ENCODE data around the gene MGAT5.

MGAT5 gene

GRCh38 chr2:134429886-134430285, 176.0 kb downstream of the MGAT5 start:
- no peaks in the 10 kb centered on the region for H3K9me3 ChIP-seq (ENCODE audit: low read length)
- no peaks in the 10 kb centered on the region for H3K4me1 ChIP-seq (ENCODE audit: insufficient read depth, low read length, severe bottlenecking)
- no peaks in the 10 kb centered on the region for H3K27me3 ChIP-seq (ENCODE audit: insufficient read depth, low read length)
- no peak overlapping the region for H3K9ac ChIP-seq (ENCODE audit: low read length)
- no peaks in the 10 kb centered on the region for H3K9me2 ChIP-seq (ENCODE audit: low read depth, low read length)
- no peak overlapping the region for H3K4me2 ChIP-seq (ENCODE audit: low read length)
- H2AFZ ChIP-seq (ENCODE audit: low read length): no peak overlapping the region
- H3K79me2 ChIP-seq (ENCODE audit: insufficient read depth, low read length): no peaks in the 10 kb centered on the region
- H4K20me1 ChIP-seq (ENCODE audit: insufficient read depth, low read length): no peaks in the 10 kb centered on the region; the same call in 1 of the 2 replicates
- H3K27ac ChIP-seq (ENCODE audit: low read depth, low read length, poor library complexity, severe bottlenecking): no peak overlapping the region
- no peaks in the 10 kb centered on the region for H3F3A ChIP-seq (ENCODE audit: insufficient read depth, low read length)
- no peak overlapping the region for H3K4me3 ChIP-seq (ENCODE audit: low read depth, low read length, poor library complexity, severe bottlenecking)
- TF ChIP-seq, protein P1, sequence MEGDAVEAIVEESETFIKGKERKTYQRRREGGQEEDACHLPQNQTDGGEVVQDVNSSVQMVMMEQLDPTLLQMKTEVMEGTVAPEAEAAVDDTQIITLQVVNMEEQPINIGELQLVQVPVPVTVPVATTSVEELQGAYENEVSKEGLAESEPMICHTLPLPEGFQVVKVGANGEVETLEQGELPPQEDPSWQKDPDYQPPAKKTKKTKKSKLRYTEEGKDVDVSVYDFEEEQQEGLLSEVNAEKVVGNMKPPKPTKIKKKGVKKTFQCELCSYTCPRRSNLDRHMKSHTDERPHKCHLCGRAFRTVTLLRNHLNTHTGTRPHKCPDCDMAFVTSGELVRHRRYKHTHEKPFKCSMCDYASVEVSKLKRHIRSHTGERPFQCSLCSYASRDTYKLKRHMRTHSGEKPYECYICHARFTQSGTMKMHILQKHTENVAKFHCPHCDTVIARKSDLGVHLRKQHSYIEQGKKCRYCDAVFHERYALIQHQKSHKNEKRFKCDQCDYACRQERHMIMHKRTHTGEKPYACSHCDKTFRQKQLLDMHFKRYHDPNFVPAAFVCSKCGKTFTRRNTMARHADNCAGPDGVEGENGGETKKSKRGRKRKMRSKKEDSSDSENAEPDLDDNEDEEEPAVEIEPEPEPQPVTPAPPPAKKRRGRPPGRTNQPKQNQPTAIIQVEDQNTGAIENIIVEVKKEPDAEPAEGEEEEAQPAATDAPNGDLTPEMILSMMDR (IDR thresholded peaks at IDR 0.05; ENCODE audit: low read length): no peak
- no peak for TF ChIP-seq EZH2 (IDR thresholded peaks at IDR 0.05; ENCODE audit: borderline replicate concordance, low read length)
- peaks cover 98% of the 10 kb centered on the region for H3K36me3 ChIP-seq (ENCODE audit: insufficient read depth, low read length)

DNA sequence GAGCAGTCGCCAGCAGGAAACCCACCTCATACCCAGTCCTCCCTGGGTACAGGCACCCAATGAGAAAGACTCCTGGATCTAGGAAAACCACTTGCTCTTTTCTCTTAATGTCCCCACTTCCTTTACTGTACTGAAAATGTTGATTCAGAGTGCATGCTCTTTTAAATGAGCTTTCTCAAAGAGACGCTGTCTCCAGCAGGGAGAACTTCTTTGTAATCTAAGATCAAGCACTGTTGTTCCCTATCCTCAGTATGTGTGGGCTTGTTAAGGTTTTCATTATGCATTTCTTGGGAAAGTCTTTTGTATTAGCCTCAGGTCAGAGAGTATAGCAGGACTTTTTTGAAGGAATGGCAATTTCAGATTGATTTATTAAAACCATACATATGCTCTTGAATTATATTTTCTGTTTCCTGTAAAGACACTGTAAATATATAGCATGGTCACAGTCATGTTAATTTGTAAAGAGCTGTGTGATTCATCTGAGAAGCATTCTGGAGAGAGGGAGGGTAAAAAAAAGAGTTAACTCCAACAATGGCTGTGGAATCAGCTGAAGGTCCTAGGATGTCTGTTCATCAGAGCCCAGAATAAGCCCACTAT, 178.1 kb downstream of the MGAT5 start:
- H3K9ac ChIP-seq (ENCODE audit: low read length): no peak overlapping the region
- H3K9me3 ChIP-seq (ENCODE audit: low read length): no peaks in the 10 kb centered on the region
- no peaks in the 10 kb centered on the region for H3K4me1 ChIP-seq (ENCODE audit: insufficient read depth, low read length, severe bottlenecking)
- no peak overlapping the region for H3K27ac ChIP-seq (ENCODE audit: low read depth, low read length, poor library complexity, severe bottlenecking)
- no peaks in the 10 kb centered on the region for H3F3A ChIP-seq (ENCODE audit: insufficient read depth, low read length)
- H3K4me2 ChIP-seq (ENCODE audit: low read length): no peak overlapping the region
- H3K36me3 ChIP-seq (ENCODE audit: insufficient read depth, low read length): peaks cover 100% of the 10 kb centered on the region
- TF ChIP-seq, protein P1 (IDR thresholded peaks at IDR 0.05; ENCODE audit: low read length): no peak
- TF ChIP-seq EZH2 (IDR thresholded peaks at IDR 0.05; ENCODE audit: borderline replicate concordance, low read length): no peak
- H4K20me1 ChIP-seq (ENCODE audit: insufficient read depth, low read length): no peaks in the 10 kb centered on the region; the same call in 1 of the 2 replicates
- H3K4me3 ChIP-seq (ENCODE audit: low read depth, low read length, poor library complexity, severe bottlenecking): no peak overlapping the region
- H3K79me2 ChIP-seq (ENCODE audit: insufficient read depth, low read length): no peaks in the 10 kb centered on the region
- H2AFZ ChIP-seq (ENCODE audit: low read length): no peak overlapping the region
- H3K27me3 ChIP-seq (ENCODE audit: insufficient read depth, low read length): no peaks in the 10 kb centered on the region
- no peaks in the 10 kb centered on the region for H3K9me2 ChIP-seq (ENCODE audit: low read depth, low read length)

DNA sequence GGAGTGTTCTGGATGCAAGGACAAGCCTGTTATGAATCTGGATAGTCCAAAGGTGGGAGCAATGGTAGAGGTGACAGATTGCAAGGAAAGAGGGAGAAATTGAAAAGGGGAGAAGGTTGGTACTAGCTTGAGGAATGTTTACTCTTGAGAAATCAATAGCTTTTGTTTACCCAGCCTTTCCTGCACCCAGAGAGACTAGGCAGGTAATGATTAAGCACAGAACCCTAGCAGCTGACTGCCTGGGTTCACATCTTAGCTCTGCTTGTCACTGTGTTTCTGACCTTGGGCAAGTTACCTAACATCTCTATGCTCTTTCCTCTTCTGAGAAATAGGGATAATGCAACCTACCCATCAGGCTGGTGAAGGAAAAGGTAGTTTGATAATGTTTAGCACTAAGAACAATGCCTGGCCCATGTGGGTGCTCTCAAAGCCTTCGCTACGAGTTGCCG, 178.6 kb downstream of the MGAT5 start:
- Histone ChIP-seq H3K27me3 (ENCODE audit: insufficient read depth, low read length) (no peaks in the 10 kb centered on the region), H3F3A (ENCODE audit: insufficient read depth, low read length) (no peaks in the 10 kb centered on the region), H3K9ac (ENCODE audit: low read length) (no peak overlapping the region), H3K36me3 (ENCODE audit: insufficient read depth, low read length) (peaks cover 100% of the 10 kb centered on the region), H3K9me3 (ENCODE audit: low read length) (no peaks in the 10 kb centered on the region), H3K4me2 (ENCODE audit: low read length) (no peak overlapping the region), H3K4me1 (ENCODE audit: insufficient read depth, low read length, severe bottlenecking) (no peaks in the 10 kb centered on the region), H3K9me2 (ENCODE audit: low read depth, low read length) (no peaks in the 10 kb centered on the region), H3K4me3 (ENCODE audit: low read depth, low read length, poor library complexity, severe bottlenecking) (no peak overlapping the region), H2AFZ (ENCODE audit: low read length) (no peak overlapping the region), H3K27ac (ENCODE audit: low read depth, low read length, poor library complexity, severe bottlenecking) (no peak overlapping the region), H3K79me2 (ENCODE audit: insufficient read depth, low read length) (no peaks in the 10 kb centered on the region), H4K20me1 (ENCODE audit: insufficient read depth, low read length) (no peaks in the 10 kb centered on the region; the same call in 1 of the 2 replicates)
- TF ChIP-seq EZH2 (IDR thresholded peaks at IDR 0.05; ENCODE audit: borderline replicate concordance, low read length): no peak
- TF ChIP-seq, protein P1 (IDR thresholded peaks at IDR 0.05; ENCODE audit: low read length): no peak
